Ovary (tissue), 9 donors: ENCODE results near the gene FHOD1. TPM values are rescaled to one million over a fixed set of nuclear protein-coding genes. Genes with fewer than 3 reads are reported as not detected.
A peak's percentile ranks its signal among the peaks of the same experiment; 100 is the strongest.

ENCODE experiments used
- DNase-seq, 5 donors: peaks; one replicate each; pipeline ENCODE4 v3.0.0-alpha.2; 2019 to 2020
- H3K27ac ChIP-seq, 2 donors: fragments of 200-600 bp; one replicate each; pipeline versions ENCODE4 v1.5.1 to v1.8.0; 2019 to 2022
- H3K27me3 ChIP-seq: fragments of 200-600 bp; one replicate; pipeline ENCODE4 v1.8.0; 2022
- H3K36me3 ChIP-seq: fragments of 200-600 bp; sonication (generic); one replicate; pipeline ENCODE4 v1.5.1; 2019
- H3K4me1 ChIP-seq: one replicate; pipeline ENCODE4 v1.8.1; 2013; ENCODE audit warnings: mild to moderate bottlenecking, moderate library complexity; ENCODE audit not compliant: insufficient read depth
- H3K4me3 ChIP-seq: fragments of 200-600 bp; sonication (generic); one replicate; pipeline ENCODE4 v1.5.1; 2017
- H3K9me3 ChIP-seq, 2 donors: fragments of 200-600 bp in 1 of 2; sonication (generic) in 1 of 2; one replicate each; pipeline versions ENCODE4 v1.5.1 to v1.8.1; 2013 to 2019; ENCODE audit warnings: mild to moderate bottlenecking in 1 of 2, moderate library complexity in 1 of 2
- CTCF ChIP-seq, 3 donors: fragments of 450-650 bp in 2 of 3; fragments of 200-600 bp in 1 of 3; IDR thresholded peaks; one replicate each; pipeline versions ENCODE4 v1.5.1 to v1.8.0; 2016 to 2022; ENCODE audit warnings: antibody characterized with exemption in 3 of 3, mild to moderate bottlenecking in 1 of 3
- EP300 ChIP-seq: sonication (generic); formaldehyde crosslinking; IDR thresholded peaks from one replicate; pipeline ENCODE4 v1.6.1; 2017; ENCODE audit warnings: antibody characterized with exemption
- POLR2A ChIP-seq: fragments of 450-650 bp; IDR thresholded peaks from one replicate; pipeline ENCODE4 v1.6.1; 2017; ENCODE audit warnings: antibody characterized with exemption, mild to moderate bottlenecking, moderate library complexity
- WGBS, 3 donors: extraction: QIAGEN DNeasy Blood & Tissue Kit in 1 of 3; methylation state at CpG; one replicate each; pipeline versions ENCODE4 v1.1.5 to v1.1.7; 2013 to 2017; 5-methylcytosine and 5-hydroxymethylcytosine counted together
- intact Hi-C, 4 donors: fragments of 100-400 bp; cut with DNase I; formaldehyde crosslinking; loops; one replicate each; pipeline versions ENCODE4 v1.11.0 to v1.15.1; 2022 to 2023
- polyA plus RNA-seq, 2 donors: library from polyadenylated mRNA; stranded (reverse); fragments of 200-250 nt in 1 of 2; fragments of 350-450 nt in 1 of 2; fragmentation: Illumina TruSeq in 1 of 2; extraction: RNeasy Lipid Tissue Mini Kit (QIAGEN cat#74804) in 1 of 2; gene quantifications; one replicate each; pipeline ENCODE4 v1.2.3, GENCODE V29; 2013 to 2014
- total RNA-seq, 7 donors: library from RNA; depleted of rRNA in 2 of 7; stranded (reverse); fragments of >200 nt in 2 of 7; fragmentation: NEBNext Ultra II Directional in 3 of 7; extraction: Animal tissue kit (Norgen Biotek cat#: 25700) in 3 of 7; gene quantifications; one replicate each; pipeline versions ENCODE4 v1.1.0 to v1.2.4, GENCODE V29; 2016 to 2023
- donor health status: DM: no; HTN: no; CAD: no; lungs with moderate emphysema.
- donor health status: DM: no; HTN: no; CAD: no.
- donor health status: Bipolar disorder and iron deficiency.
- donor health status: DM: yes; HTN: yes; CAD: no.
- donor health status: DM: no; HTN: no; CAD: no.
- donor health status: DM: yes; HTN: yes; CAD: no.

The FHOD1 gene
- total and polyA plus RNA-seq, 9 donors = 16.0 to 84.2 (median 36.9) TPM

DNA sequence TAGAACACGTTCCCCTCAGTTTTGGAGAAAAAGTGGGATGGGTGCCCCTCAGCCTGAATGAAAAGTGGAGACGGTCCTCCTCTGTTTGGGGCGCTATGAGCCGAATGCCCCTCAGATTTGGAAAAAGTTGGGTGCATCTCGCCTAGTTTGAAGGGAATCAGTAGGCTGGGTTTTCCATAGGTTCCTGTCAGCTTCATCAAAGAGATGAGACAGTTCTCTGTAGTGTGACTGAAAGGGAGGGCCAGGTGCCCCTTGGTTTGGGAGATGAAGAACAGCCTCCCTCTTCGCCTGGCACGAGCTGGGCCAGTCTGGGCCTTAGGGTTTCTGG lies 756 bp upstream of the FHOD1 start:
- DNase-seq = no peak
- Histone ChIP-seq H3K4me3 (peak overlapping the region; percentile 34), H3K36me3 (no peaks in the 10 kb centered on the region), H3K27ac (no peak overlapping the region), H3K4me1 (peaks cover 12% of the 10 kb centered on the region), H3K27me3 (no peaks in the 10 kb centered on the region), H3K9me3 (no peaks in the 10 kb centered on the region)
- no peak for TF ChIP-seq POLR2A
- no peak for TF ChIP-seq EP300
- TF ChIP-seq CTCF (IDR thresholded peaks at IDR 0.05) = no peak
- intact Hi-C loops = no loop called here
- 3 to 5% (median 3%) methylated on average over 7 of the region's 7 CpGs for WGBS, 3 donors

- Histone ChIP-seq H3K9me3 (no peaks in the 10 kb centered on the region), H3K27me3 (no peaks in the 10 kb centered on the region), H3K27ac (peak overlapping the region; percentile 61 to 85), H3K36me3 (no peaks in the 10 kb centered on the region), H3K4me3 (peak overlapping the region; percentile 79), H3K4me1 (peaks cover 12% of the 10 kb centered on the region)
- DNase-seq = peak in 3 of 5 donors; percentile 63 to 78 (median 76)
- intact Hi-C loops = no loop called here
- peak in 1 of 3 donors; percentile 13 for TF ChIP-seq CTCF (IDR thresholded peaks at IDR 0.05)
- TF ChIP-seq EP300 = no peak
- no peak for TF ChIP-seq POLR2A
- WGBS, 3 donors = 0 to 1% (median 1%) methylated on average over 25 to 26 of the region's 26 CpGs
Observed at GRCh38 chr16:67246756-67247191, 507 bp downstream of the FHOD1 start.

- intact Hi-C loops = no loop called here
- Histone ChIP-seq H3K9me3 (no peaks in the 10 kb centered on the region), H3K36me3 (no peaks in the 10 kb centered on the region), H3K27ac (peak overlapping the region; percentile 61 to 85), H3K4me3 (peak overlapping the region; percentile 79), H3K4me1 (peaks cover 13% of the 10 kb centered on the region), H3K27me3 (no peaks in the 10 kb centered on the region)
- TF ChIP-seq EP300 = no peak
- TF ChIP-seq CTCF (IDR thresholded peaks at IDR 0.05) = peak in 2 of 3 donors; percentile 53 to 72
- TF ChIP-seq POLR2A = peak; percentile 23
- WGBS, 3 donors = 0 to 1% (median 1%) methylated on average over 46 to 48 of the region's 48 CpGs
- DNase-seq = peak; percentile 91 to 95 (median 93)
Observed at GRCh38 chr16:67246081-67246755, 1.1 kb downstream of the FHOD1 start.

- Histone ChIP-seq H3K36me3 (no peaks in the 10 kb centered on the region), H3K4me1 (peaks cover 14% of the 10 kb centered on the region), H3K27me3 (no peaks in the 10 kb centered on the region), H3K27ac (peak overlapping the region in 1 of 2 donors; percentile 85), H3K4me3 (peak overlapping the region; percentile 79), H3K9me3 (no peaks in the 10 kb centered on the region)
- WGBS, 3 donors = 1 to 6% (median 1%) methylated on average over 8 of the region's 8 CpGs
- TF ChIP-seq POLR2A (no peak), CTCF (IDR thresholded peaks at IDR 0.05) (no peak), EP300 (no peak)
- DNase-seq = no peak
- intact Hi-C loops = no loop called here
Observed at GRCh38 chr16:67245674-67246080, 1.6 kb downstream of the FHOD1 start.
